HG03039 (cell line): Measurements from ENCODE around the gene NRXN3.

Experiments used
- ATAC-seq: cut with Tn5 transposase; IDR thresholded peaks from one replicate; pipeline ENCODE4 v1.9.1; 2021; ENCODE audit warnings: mild to moderate bottlenecking, moderate library complexity; ENCODE audit not compliant: unreplicated experiment

The NRXN3 gene

DNA sequence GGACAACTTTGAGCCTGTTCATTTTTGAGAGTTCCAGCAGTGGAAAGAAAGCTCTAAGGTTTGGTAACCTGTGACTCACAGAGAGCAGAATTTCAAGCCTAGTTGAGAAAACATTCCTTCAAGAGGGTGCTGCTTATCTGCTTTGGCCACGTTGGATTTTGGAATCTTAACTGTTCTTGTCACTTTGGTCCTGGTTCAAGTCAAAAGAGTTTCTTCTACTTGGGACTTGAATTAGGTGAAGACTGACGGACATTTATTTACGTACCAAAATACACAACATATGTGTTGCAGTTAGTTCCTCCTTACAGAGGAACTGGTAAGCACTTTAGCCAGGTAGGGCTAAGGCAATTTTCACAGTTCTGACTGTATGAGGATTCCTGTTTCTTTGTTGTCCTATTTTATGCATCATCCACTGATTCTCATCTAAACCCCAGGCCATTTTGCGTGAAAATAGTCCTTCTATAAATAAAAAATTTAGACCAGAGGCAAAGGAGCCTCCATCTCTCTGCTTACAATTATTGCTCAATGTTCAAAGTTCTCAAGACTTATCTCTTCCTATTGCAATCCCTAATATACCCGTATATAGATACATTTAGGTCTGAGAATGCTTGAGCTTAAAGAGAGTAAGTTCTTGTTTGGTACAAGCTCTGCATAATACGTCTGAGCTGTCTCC, 1460.3 kb downstream of the NRXN3 start:
- no peak for ATAC-seq

DNA sequence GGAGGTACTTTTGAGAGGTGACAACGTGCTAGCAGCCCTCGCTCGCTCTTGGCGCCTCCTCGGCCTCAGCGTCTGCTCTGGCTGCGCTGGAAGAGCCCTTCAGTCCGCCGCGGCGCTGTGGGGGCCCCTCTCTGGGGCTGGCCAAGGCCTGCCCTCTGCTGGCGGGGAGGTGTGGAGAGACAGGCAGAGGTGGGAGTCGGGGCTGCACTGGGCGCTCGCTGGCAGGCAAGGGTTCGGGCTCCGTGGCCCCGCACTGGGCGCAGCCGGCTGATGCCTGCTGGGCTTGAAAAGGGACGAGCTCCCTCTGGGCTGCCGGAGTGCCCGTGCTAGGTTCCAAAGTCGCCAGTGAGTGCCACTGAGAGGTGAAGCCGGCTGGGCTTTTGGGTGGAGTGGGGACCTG, 1461.1 kb downstream of the NRXN3 start:
- ATAC-seq: no peak

DNA sequence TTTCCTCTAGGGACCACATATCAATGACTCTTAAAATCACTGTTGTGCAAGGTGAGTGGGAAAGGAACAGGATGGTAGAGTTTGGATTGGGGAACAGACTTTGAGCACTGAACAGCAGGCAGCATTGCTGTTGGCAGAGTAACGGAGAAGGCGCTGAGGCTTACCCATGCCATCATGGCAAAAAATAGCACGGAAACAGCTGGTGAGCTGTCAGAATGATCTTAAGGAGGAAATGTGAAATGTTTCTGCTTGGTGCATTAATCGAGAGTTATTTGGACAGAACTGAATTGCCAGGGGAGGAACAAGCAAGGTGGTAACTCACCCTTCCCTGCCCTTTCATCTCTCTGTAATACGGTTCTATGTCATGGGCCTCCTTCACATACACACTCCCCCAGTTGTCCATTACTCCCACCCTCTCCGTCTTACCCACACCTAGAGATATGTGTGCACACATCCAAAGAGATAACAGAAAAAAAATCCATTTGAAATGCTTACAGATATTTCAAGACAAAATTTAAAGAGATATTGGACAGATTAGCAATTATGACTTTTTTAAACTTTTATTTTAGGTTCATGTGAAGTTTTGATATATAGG, 1468.6 kb downstream of the NRXN3 start:
- ATAC-seq: no peak

DNA sequence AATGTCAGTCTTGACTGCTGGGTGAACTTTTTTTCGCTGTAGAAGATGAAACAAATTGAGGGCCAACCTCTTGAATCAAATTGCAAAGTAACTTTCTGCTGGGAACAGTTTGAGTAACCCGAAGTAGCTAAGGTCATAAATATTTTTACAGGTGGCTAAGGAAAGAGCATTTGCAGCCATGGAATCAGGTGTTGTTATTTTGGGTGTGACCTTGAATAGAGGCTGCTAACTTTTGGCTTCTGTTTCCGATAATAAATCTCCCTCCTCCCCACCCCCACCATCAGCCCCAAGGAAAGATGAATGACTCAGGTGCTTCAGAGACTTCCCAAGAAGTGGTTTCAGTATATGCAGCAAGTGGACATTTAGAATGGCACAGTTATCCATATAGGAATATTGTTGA, 1469.4 kb downstream of the NRXN3 start:
- no peak for ATAC-seq

DNA sequence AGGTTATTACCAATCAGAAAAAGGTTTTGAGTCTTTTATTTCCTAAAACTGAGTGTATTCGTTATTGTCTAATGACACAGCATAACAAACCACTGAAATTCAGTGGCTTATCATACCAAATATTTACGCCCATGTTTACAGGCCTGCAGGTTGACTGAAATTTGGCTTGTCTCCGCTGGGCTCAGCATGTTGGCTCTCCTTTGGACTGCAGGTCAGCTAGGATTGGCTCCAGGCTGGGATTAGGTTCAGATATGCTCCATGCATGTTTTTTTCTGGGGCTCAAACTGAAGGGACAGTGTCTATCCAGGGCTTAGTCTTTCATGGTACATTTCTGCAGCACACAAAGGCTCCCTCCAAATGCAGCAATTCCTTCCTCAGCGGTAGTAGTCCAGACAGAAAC, 1471.2 kb downstream of the NRXN3 start:
- no peak for ATAC-seq

DNA sequence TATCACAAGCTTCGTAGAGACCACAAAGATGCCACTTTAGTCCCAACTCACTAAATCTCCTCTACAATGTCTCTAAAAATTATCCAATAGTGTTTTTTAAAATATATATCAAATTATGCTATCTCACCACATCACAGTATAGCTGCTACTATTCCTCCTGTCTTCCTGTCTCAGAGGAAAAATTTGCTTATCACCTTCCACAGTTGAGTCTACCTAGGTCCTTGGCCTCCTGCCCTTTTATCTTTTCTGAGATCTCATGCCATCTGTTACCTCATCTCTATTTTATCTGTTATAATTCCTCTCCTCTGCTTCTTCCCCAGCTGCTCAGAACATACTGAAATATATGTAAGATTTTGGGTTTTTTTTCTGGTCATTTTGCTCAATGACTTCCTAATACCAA, 1473.0 kb downstream of the NRXN3 start:
- no peak for ATAC-seq

DNA sequence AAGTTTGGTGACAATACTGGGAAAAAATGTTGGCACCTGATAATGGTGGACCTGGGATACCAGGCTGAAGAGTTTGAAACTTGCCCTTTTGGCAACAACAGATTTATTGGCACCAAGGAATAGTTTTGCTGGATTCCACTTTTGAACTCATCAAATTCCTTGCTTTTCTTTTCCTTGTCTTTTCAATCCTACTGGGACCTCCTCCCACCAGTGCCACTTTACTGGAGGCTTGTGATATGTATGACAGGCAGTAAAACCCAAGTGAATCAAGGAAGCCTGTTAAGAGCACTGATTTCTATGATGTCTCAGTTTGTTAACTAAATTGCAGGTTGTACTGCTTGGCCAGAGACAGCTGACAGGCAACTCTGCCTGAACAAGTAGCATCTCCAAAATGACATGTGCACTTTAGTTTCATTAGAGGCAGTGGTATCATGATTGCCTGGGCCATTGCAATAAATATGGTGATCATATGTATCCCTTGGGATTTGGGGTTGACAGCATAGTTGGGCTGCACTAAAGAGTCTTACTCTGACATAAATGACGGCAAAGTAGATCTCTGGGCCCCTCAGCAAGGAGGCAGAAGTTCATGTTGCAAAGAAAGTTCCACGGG, 1475.7 kb downstream of the NRXN3 start:
- ATAC-seq: no peak

DNA sequence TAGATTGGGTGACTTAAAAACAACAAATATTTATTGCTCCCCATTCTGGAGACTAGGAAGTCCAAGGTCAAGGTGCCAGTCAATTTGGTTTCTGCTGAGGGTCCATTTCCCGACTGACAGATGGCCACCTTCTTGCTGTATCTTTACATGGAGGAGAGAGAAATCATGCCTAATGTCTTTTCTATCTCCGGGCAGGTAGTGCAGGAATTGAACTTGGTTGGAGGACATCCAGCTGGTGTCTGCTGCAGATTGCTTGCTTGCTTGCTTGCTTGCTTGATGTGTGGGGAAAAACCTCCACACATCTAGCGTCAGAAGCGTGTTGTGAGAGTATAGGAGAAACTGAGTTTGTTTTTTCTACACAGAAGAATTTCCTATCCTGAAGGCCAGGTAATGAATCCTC, 1479.7 kb downstream of the NRXN3 start:
- no peak for ATAC-seq

DNA sequence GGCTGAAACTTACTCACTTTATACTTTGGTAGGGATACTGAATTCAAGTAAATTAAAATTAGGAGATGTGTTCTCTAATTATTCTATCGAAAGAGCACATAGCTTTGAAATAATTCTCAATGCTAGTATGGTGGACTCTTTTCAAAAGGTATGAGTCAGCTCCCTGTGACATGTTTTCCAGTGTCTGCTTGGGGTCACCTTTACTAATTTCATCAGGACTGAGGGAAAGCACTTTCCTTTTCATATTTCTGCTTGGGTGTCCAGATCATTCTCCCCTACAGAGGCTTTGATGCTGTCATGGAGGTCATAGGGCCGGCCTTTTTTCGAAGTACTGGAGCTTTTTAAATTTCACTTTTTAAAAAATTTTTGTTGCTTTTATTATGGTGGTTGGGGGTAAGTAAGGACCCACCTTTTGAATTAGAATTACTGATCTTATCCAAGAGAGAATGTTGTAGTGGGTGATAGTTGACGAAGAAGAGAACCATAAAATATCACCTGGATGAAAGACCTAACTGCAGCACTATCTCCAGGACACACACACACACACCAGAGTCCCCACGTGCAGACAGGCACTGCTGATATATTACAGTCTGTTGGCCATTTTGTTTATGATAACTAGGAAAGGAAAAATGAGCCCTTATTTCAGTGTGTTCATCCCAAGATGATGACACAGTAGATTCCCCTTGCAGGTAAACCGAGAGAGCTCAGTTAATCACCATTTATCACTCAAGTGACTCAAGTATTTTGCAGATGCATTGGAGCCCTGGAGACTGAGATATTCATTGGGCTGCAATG, 1482.5 kb downstream of the NRXN3 start:
- no peak for ATAC-seq

DNA sequence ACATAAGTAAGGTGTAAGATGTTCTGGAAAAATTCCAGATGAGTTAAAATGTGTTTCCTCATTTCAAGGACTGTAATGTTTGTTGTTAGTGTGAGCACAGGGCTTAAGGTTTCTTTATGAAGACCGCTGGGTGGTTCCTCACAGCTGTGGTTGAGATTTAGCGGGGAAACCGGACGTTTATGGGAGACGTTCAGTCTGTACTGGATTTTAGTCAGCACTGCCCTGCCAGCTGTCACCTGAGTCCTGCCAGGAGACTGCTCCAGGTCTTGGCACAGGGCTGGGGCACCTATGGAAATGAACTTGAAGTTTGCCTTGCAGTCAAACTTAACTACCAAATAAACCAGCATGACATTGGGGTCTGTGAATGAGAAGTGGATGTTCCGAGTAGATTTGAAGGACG, 1485.9 kb downstream of the NRXN3 start:
- ATAC-seq: no peak

DNA sequence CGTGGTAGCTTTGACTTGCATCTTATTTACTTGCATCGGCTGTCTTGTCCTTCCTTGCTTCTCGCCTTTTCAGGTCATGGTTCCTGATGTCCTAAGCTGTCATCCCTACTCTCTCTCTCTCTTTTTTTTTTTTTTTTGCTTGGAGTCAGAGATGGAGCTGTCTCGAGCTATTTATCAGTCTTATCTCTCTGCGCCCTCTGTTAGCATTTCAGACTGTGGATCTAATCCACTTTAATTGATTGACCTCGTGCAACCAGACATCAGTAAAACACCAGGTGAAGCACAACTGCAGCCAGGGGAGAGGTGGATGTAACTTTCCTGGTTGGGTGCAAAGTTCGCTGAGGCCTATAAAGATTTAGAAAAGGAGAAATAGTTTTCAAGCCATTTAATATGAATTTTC, 1486.3 kb downstream of the NRXN3 start:
- no peak for ATAC-seq

DNA sequence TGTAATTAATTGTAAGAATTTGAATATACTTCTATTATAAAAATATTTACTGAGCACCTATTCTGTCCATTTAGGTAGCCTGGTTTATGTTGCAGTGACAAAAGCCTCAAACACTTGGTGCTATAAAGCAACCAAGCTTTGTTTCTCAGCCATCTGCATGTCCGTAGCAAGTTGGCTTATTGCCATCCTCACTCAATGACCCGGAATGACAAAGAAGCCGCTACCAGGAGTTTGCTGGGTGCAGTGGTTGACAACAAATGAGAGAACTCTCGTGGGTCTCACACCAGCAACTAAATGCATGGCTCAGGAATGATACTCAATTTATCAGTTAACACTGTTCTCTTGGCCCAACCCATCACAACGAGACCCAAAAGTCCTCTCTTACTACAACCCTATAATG, 1488.0 kb downstream of the NRXN3 start:
- no peak for ATAC-seq

DNA sequence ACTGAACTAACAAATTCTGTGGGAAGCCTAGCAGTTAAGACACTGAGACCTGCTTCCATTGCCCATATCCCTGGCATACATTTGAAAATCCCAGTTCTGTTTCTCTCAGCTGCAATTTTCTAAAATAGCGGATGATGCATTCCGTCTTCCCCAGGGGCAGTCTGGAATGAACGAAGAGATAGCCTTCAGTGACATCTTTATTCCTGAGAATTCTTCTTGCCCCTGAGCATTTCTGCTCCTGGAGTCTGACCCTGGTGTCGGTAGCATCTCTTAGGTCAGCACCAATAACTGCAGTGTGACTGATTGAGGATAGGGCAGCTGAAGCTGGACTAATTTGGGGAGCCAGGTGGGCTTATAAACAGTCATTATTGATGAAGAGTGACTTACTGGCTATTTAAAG, 1488.6 kb downstream of the NRXN3 start:
- no peak for ATAC-seq

DNA sequence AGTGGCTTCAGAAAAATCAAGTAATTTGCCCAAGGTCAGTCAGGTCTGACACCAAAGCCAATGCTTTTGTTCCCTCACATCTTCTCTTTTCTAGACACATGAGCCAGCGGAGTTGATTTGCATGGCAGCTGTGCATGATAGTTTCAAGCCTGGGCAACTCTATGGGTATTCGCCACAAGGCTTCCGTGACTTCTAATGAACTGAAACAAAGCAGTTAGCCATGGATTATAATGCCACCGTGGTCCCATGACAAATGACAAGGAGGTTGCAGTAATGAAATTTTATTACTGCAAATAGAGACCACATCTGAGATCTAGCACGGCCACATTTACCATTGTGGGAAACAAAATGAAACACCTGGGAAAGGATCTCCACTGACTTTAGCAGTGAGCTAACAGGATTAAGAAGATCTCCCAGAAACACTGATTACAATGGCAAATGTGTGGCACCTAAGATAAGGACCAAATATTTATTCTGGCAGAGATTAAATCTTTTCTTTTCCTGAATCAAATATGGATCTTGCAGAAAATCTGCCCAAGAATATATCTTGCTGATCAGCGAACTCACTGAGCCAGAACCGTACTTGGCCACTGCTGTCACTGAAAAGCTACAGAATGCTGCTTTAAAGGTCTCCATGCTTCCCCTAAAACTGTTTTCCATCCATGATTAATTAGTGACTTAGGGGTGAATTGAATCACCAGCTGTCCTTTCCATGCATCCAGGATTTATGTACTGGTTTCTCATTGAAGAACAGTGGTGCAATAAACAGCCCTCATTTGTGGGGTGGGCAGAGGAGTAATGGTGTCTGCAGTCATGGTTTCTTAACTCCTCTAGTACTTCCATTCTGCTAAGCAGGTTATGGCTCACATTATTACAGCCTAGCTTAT, 1490.1 kb downstream of the NRXN3 start:
- no peak for ATAC-seq

DNA sequence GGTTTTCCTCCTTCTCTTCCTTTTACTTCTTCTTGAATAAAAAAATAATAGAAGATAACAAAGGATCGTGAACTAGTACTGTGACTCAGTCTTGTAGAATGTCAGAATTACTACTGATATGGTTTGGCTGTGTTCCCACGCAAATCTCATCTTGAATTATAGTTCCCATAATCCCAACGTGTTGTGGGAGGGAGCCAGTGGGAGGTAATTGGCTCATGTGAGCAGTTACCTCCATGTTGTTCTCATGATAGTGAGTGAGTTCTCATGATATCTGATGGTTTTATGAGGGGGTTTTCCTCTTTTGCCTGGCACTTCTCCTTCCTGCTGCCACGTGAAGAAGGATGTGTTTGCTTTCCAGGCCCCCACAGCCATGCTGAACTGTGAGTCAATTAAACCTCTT, 1491.6 kb downstream of the NRXN3 start:
- ATAC-seq: no peak

DNA sequence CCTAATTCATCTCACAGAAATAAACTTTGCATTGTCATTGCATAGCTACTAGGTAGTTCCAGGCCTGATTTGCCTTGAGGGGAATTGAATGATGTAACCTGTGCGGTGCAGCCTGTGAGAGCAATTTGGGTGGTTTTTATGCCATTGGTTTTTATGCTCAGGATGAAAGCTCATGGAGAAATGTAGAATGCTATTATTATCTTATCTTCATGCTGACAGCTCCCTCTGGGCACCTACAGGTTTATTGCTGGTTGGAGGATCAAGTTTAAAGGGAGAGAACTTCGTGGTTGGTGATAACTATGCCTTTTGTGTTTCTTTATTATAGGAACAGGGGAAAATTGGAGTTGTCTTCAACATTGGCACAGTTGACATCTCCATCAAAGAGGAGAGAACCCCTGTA, 1493.3 kb downstream of the NRXN3 start:
- no peak for ATAC-seq

DNA sequence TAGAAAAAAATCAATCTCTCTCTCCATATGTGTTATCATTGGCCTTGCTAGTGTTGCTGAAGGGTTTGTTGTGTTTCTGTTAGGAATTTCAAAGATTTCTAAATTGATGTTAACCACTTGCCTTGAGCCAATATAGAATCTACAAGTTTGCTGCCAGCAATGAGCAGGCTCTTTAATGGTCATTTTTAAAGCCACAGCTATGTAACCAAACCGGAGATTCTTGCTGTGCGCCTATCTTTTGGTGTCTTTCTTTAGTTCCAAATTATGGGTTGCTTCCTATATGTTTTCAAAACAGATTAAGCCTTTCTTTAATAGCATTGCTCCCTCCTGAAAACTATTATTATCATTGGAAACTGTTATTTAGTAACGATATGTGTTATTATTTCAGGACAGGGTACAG, 1495.4 kb downstream of the NRXN3 start:
- ATAC-seq: no peak

DNA sequence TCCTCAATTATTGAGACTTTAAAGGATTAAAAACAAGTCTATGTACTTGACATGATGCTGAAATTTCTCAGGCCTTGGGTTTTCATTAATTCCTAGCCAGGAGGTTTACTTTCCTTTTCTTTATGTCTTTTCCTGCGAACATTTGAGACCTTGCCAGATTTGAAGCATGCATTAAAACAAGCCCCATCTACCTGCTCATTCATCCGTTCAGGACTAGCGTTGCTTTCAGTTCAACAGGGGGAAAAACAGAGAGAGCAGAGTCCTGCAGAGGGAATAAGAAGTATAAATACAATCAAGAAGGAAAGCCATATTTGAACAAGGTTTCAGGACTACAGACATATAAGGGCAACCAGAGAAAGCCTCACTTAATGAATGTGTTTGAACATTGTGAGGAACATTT, 1498.8 kb downstream of the NRXN3 start:
- no peak for ATAC-seq

DNA sequence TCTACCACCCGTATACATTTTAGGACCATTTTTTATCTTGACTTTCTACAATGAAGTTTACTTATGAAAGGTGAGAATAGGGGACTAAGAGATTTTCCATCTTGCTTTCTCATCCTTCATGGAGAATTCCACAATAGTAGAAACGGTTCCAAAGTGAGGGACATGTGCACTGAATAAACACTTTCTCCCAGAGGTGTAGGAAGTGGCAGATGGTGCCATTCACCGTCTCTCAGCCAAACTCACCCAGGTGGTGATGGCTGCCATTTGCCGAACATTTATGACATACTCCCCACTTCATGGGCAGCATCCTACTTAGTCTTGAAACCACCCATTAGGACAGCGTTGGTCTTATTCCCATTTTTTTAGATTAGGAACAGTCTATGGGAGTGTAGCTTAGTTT, 1500.6 kb downstream of the NRXN3 start:
- ATAC-seq: no peak

DNA sequence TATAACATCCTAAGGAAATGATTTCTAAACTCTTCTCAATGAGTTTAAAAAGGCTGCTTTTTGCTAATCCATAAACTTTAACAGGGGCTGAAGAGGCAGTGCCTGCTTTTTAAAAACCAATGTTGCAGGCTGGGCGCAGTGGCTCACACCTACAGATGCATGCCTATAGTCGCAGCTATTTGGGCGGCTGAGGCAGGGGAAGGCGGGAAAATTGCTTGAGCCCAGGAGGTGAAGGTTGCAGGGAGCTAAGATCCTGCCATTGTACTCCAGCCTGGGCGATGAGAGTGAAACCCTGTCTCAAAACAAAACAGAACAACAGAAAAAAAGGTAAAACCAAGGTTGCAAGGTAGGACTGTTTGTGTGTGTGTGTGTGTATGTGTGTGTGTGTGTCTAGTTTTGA, 1509.9 kb downstream of the NRXN3 start:
- ATAC-seq: no peak

DNA sequence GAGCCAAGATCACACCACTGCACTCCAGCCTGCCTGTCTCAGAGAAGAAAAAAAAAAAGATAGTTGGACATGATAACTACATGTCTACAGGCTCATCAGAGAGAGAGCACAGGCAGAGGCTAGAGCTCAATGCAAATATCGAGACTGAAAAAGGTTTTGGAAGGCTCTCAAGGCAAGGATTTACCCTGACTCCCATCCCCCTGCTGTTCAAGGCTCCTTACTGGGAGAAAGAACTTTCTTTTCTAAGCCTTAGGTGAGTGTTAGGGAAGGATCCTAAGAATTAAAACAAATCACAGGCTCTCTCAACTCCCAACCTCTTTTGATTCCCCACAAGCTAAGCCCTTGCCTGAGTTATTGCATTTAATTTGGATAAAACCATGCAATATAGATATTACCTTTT, 1516.0 kb downstream of the NRXN3 start:
- no peak for ATAC-seq
